ENCODE data around the gene BCAR3. TPM values are rescaled to one million over a fixed set of nuclear protein-coding genes. Genes with fewer than 3 reads are reported as not detected.

Gene BCAR3
- polyA plus RNA-seq, 1 donor = 14.5 TPM

DNA sequence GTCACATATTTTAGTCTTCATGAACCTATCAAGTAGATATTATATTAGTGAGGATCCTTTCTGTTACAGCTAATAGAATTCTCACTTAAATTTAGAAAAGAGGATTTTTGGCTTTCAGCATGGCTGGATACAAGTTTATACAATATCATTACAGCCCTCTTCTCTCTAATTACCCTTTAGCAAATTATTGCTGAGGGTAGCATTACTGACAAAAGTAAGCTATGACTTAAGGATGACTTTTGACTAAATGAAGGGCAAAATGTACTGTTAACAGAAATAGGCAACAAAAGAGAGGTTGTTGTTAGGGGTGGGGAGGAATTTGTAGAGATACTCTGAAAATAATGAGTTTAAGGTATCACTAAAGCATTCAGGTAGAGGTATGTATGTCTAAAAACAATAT lies 148.0 kb downstream of the BCAR3 start:
- DNase-seq = no peak

DNA sequence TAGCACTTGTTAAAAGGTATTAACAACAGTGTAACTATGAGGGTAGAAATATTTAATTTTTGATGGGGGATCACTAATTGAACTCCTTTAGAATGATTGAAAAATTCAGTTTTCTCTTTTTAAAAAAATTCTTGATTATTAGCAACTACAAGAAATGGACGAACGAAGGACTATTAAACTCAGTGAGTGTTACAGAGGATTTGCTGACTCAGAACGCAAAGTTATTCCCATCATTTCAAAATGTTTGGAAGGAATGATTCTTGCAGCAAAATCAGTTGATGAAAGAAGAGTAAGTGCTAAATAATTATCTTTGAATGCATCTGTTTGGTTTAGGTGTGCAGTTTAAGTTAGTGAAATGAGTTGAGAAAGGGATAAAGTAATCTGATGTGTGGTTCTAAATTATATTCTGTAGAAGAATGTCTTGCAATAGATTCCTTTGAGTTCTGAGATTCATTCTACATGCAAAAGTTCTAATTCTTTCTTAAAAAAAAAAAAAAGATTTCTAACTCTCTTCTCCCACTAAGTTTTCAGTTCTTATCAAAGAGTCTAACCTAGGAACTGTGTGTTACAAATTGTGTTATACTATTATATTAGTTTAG lies 148.8 kb downstream of the BCAR3 start:
- no peak for DNase-seq

DNA sequence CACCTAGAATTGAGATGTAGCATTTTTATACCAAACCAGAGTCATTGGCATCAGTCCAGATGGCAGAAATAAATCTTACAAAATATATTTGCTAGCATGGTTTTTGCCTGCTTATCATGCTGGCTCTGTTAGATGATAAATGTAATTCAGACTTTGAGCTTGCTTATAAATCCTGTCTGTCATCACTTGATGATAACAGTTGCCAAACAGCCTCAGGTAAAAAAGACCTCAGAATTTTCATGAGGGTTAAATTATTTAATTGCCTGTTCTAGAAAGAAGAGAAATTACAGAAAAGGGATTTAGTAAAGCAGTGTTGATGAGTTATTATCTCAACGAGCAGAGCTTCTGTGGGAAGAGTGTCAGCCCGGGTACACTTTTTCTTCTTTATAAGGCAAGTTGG lies 150.4 kb downstream of the BCAR3 start:
- DNase-seq = no peak

DNA sequence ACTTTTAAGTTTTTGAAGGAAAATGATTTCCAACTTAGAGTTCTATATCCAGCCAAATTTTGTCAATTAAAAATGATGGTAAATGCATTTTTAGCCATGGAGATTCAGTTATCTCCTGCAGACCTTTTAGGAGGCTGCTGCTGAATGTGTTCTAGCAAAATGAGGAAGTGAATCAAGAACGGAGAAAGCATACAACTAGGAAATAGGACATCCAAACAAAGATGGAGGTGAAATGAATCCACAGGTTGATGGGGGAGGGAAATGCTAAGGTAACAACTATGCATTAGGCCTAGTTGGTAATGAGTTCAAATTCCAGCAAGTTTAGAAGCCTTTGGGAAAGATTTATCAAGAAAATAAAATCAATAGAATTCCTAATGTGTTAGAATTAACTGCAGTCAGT lies 153.2 kb downstream of the BCAR3 start:
- no peak for DNase-seq

DNA sequence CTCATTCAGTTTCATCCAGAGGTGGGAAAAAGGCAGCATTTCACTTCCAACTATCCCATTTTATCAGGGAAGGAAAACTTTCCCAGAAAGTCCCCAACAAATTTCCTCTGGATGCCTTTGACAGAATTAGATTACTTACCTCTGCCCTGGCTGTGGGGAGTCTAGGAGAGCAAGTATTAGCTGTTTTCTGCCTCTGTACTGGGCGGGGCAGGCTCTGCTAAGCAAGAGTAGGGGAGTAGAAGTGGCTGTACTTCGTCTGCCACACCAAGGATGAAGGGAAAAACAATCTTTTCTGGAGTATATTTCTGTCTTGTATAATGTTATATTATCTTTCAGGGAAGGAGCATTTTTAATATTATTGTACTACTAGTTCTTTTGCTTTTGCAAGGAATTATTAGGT lies 155.2 kb downstream of the BCAR3 start:
- no peak for DNase-seq

DNA sequence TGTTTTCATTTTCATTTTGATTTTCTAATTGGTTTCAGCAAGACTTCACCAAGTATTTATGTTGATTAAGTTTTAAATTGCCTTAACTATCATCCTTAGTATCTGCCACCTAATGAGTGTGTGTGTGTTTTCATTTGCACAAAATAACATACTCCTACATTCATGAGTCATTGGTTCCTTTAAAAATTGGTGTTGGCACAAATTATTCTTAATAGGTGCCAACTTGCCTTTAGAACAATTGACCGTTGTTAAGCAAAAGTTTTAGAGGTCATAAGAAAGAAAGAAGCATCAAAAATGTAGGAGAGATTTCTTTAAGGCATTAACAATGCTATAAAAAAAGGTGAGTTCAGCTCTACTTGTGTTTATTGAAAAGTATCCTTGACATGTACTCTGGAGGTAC lies 156.2 kb downstream of the BCAR3 start:
- no peak for DNase-seq

DNA sequence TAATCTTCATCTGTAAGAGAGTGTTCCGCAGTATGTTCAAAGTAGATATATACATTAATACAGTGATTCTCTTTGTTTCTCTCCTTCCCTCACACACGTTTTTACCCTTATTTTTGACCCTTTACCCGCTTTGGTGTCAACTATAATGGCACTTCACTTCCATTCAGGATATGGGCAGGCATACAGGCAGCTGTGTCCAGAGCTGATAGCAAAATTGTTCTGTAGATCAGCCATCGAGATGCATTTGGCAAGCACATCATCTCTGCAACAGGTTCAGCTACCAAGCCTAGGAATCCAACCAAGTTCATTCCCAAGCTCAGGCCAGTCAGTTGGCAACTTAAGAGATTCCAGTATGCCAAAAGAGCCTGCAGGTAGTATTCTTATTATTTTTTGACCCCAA lies 158.9 kb downstream of the BCAR3 start:
- DNase-seq = no peak

DNA sequence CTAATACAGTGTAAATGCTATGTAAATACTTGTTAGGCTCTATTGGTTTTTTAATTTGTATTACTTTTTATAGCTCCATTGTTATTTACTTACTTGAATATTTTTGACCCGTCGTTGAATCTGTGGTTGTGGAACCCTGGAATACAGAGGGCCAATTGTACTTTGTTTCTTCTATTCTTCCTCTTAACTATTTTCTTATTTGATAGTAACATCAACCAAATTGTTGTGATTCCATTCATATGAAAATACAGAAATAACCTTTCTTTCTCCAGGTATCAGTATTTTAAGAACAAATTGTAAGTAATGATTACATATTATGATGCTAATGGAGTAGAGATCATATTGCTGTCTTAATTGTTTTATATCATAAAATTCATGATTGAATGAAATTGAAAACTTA lies 160.0 kb downstream of the BCAR3 start:
- no peak for DNase-seq

DNA sequence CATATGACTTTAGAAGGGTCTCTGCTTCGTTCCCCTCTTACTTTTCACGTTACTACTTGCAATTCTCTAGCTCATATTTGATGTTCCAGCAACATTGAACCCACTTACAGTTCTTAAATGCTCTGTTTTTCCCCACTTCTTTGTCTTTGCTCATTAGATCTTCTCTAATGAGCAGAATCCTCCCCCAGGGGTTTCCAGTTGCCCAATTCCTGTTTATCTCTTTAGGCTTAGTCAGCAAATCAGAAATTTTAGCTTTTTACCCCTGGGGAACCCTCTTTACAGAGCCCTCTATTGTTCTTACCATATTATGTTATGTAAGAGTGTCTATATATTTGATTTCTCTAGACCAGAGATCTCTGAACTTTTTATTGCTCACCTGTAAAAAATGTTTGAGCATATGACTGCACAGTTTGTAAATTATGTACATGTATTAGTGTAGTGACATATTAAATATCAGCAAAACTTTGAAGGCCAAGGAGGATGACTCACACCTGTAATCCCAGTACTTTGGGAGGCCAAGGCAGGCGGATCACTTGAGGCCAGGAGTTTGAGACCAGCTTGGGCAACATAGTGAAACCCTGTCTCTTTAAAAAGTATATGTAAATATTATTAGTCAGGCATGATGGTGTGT lies 162.3 kb downstream of the BCAR3 start:
- DNase-seq = no peak

DNA sequence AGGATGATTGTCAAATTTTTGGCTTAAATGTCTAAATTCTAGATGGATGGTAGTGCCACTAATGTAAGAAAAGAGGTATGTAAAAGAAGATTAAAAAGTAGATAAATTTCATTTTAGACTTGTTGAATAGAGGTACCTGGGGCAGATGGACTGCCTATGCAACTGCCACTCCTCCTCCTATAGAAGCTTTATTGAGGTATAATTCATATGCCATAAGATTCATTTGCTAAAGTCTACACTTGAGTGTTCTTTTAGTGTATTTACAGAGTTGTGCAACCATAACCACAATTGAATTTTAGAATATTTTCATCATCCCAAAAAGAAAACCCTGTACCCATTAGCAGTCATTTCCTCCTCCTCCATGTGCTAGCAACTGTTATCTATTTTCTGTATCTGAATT lies 163.1 kb downstream of the BCAR3 start:
- no peak for DNase-seq

DNA sequence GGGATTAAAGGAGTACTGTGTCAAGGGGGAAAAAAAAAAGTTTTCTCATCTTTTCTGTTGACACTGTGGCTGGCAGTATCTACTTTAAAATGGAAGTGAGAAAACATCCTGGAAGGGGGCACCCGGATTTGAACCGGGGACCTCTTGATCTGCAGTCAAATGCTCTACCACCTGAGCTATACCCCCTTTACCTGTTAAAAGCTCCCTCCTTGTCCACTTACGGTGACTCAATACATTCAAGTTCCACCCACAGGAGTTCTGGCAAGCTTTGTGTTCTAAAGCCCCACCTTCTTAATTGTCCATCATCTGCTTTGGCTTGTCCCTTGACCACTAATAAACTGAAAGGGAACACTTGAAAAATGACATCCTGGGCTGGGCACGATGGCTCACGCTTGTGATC lies 165.5 kb downstream of the BCAR3 start:
- DNase-seq = no peak

Other genes starting within 250 kb of the BCAR3 start
- gene FNBP1L, start 233.7 kb downstream of the BCAR3 start, polyA plus RNA-seq (ENCODE audit: insufficient read length) = 44.1 TPM
- 40.0 TPM for gene DNTTIP2, start 197.4 kb upstream of the BCAR3 start, polyA plus RNA-seq (ENCODE audit: insufficient read length)
- 6.1 TPM for gene GCLM, start 227.6 kb upstream of the BCAR3 start, polyA plus RNA-seq (ENCODE audit: insufficient read length)